A673 (cell line): Measurements from ENCODE around the gene CD200R1L. TPM values are rescaled to one million over a fixed set of nuclear protein-coding genes. Genes with fewer than 3 reads are reported as not detected.

Experiments used
- BruUV-seq: library from RNA; stranded (reverse); fragments of 400-500 nt; replicated peaks from 2 replicates; lab custom pipeline; 2021; lab: Mats Ljungman, UMichigan
- CTCF ChIA-PET: fragments of 300-600 bp; sonication (Branson Sonifier 250); formaldehyde crosslinking; loops from one replicate; lab custom pipeline; 2022; ENCODE audit warnings: antibody characterized with exemption; lab: Charles Lee
- POLR2A ChIA-PET: fragments of 300-600 bp; sonication (Branson Sonifier 250); formaldehyde crosslinking; loops from one replicate; lab custom pipeline; 2022; ENCODE audit warnings: antibody characterized with exemption; ENCODE audit not compliant: low non-redundant PET; lab: Charles Lee
- DNase-seq: peaks from one replicate; pipeline ENCODE4 v3.0.0-alpha.2; 2015; ENCODE audit warnings: low spot score
- H3K27ac ChIP-seq: fragments of 200-600 bp; sonication (generic); 2 replicates; pipeline ENCODE4 v1.5.1; 2016; ENCODE audit warnings: mixed run types, low read depth, mild to moderate bottlenecking, mixed read lengths, antibody characterized with exemption, low read length; ENCODE audit not compliant: poor library complexity, severe bottlenecking
- H3K27me3 ChIP-seq: fragments of 200-600 bp; sonication (generic); replicated peaks from 2 replicates; pipeline ENCODE4 v1.6.1; 2017; ENCODE audit warnings: mixed run types, low read depth, mild to moderate bottlenecking, mixed read lengths, antibody characterized with exemption, low read length; ENCODE audit not compliant: insufficient read depth, poor library complexity
- H3K36me3 ChIP-seq: fragments of 200-600 bp; sonication (generic); 2 replicates; pipeline ENCODE4 v1.6.1; 2016; ENCODE audit warnings: mixed run types, mild to moderate bottlenecking, mixed read lengths, antibody characterized with exemption, low read length; ENCODE audit not compliant: insufficient read depth, poor library complexity, severe bottlenecking
- H3K4me1 ChIP-seq: fragments of 200-600 bp; sonication (generic); 2 replicates; pipeline ENCODE4 v1.6.1; 2017; ENCODE audit warnings: mixed run types, mild to moderate bottlenecking, mixed read lengths, antibody characterized with exemption, low read length; ENCODE audit not compliant: insufficient read depth, poor library complexity, severe bottlenecking
- H3K4me3 ChIP-seq: fragments of 200-600 bp; sonication (generic); 2 replicates; pipeline ENCODE4 v1.5.1; 2016; ENCODE audit warnings: low read depth, mixed run types, mild to moderate bottlenecking, mixed read lengths, low read length; ENCODE audit not compliant: poor library complexity, severe bottlenecking
- H3K9me3 ChIP-seq: fragments of 200-600 bp; sonication (generic); 2 replicates; pipeline ENCODE4 v1.6.1; 2016; ENCODE audit warnings: mixed run types, low read depth, mild to moderate bottlenecking, mixed read lengths, antibody characterized with exemption, low read length; ENCODE audit not compliant: poor library complexity, severe bottlenecking
- EZH2 ChIP-seq: fragments of 200-600 bp; sonication (generic); IDR thresholded peaks from 2 replicates; pipeline ENCODE4 v1.6.1; 2017; ENCODE audit warnings: borderline replicate concordance, low read depth, mild to moderate bottlenecking, mixed read lengths, antibody characterized with exemption, low read length; ENCODE audit not compliant: poor library complexity, severe bottlenecking
- intact Hi-C: fragments of 100-400 bp; cut with micrococcal nuclease; formaldehyde crosslinking; loops from one replicate; pipeline ENCODE4 v1.10.0; 2022; ENCODE audit not compliant: unreplicated experiment
- total RNA-seq: library from RNA; stranded (reverse); gene quantifications from 2 replicates; pipeline ENCODE4 v1.2.3, GENCODE V29; 2021
- TF ChIP-seq, protein P1 (sequence below): fragments of 300-800, 200-600 bp; sonication (generic); conservative IDR thresholded peaks from 2 replicates; pipeline ENCODE4 v1.5.1; 2017; ENCODE audit warnings: low read depth, mild to moderate bottlenecking, antibody characterized with exemption, low read length, moderate library complexity, mixed read lengths

Gene CD200R1L
- total RNA-seq, 1 experiment from 2014 or later = not detected

DNA sequence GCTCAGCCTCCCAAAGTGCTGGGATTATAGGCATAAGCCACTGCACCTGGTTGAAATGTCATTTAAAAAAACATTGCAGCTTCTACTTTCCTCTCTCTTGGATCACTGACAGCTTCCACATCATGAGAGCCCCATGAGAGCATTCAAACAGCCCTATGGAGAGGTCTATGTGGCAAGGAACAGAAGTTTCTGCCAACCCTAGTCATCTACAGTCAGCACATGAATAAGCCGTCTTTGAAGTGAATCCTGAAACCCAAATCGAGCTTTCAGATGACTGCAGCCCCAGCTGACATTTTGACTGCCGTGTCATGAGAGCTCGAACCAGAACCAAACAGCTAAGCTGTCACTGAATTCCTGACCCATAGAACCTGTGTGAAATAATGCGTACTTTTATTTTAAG, 39.8 kb downstream of the CD200R1L start:
- BruUV-seq = no TSS peak
- intact Hi-C loops = no loop called here

DNA sequence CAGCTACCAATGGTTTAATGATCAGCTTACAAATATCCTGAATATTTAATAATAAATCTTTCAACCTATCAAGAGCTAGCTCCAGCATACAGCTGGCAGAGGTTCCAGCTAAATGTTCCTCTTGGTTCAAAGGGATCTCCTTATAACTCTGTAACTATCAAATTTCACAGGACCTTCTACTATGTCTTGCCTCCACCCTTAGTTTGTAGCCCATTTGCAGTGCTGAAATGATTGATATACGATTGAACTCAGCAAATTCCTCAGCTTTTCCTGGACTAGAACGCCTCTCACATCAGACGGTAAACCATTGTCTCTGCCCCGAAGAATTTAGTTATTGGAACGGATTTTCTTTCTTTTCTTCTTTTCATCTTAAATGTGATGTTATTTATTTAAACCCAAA, 41.5 kb downstream of the CD200R1L start:
- H3K9me3 ChIP-seq = no peaks in the 10 kb centered on the region
- CTCF ChIA-PET = no interaction called here
- H3K27ac ChIP-seq = no peak overlapping the region
- peaks cover 7% of the 10 kb centered on the region for H3K27me3 ChIP-seq
- DNase-seq = no peak
- H3K4me3 ChIP-seq = no peak overlapping the region
- TF ChIP-seq, protein P1, sequence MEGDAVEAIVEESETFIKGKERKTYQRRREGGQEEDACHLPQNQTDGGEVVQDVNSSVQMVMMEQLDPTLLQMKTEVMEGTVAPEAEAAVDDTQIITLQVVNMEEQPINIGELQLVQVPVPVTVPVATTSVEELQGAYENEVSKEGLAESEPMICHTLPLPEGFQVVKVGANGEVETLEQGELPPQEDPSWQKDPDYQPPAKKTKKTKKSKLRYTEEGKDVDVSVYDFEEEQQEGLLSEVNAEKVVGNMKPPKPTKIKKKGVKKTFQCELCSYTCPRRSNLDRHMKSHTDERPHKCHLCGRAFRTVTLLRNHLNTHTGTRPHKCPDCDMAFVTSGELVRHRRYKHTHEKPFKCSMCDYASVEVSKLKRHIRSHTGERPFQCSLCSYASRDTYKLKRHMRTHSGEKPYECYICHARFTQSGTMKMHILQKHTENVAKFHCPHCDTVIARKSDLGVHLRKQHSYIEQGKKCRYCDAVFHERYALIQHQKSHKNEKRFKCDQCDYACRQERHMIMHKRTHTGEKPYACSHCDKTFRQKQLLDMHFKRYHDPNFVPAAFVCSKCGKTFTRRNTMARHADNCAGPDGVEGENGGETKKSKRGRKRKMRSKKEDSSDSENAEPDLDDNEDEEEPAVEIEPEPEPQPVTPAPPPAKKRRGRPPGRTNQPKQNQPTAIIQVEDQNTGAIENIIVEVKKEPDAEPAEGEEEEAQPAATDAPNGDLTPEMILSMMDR = no peak
- TF ChIP-seq EZH2 = no peak
- no TSS peak for BruUV-seq
- intact Hi-C loops = no loop called here
- H3K36me3 ChIP-seq = no peaks in the 10 kb centered on the region
- POLR2A ChIA-PET = no interaction called here
- no peaks in the 10 kb centered on the region for H3K4me1 ChIP-seq

More for the DNA sequence above, 39.8 kb downstream of the CD200R1L start:
- Histone ChIP-seq H3K27ac (no peak overlapping the region), H3K4me1 (no peaks in the 10 kb centered on the region), H3K36me3 (no peaks in the 10 kb centered on the region), H3K27me3 (peaks cover 7% of the 10 kb centered on the region), H3K4me3 (no peak overlapping the region), H3K9me3 (no peaks in the 10 kb centered on the region)
- DNase-seq = no peak
- ChIA-PET POLR2A (no interaction called here), CTCF (interaction anchor here (2.2 kb wide), 1 partner anchor 72 kb away, joined by 5 read pairs; no protein-coding TSS in a partner anchor)
- no peak for TF ChIP-seq EZH2
- TF ChIP-seq, protein P1 = no peak

DNA sequence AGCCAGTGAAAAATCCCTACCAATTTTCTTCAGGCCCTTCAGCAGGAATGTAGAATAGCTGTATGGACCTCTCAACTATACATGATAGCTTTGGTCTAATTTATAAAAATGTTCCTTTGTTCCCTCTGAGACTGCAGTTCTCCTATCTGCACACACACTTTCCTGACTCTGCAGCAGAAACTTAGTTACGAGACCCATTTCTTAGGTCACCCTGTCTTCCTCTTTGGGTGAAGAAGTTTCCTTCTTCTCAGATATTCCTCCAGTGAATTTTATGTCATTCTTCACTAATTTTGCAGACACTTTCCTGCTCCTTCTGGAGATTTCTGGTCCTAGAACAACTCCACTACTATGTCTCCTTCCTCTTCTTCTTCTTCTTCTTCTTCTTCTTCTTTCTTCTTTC, 42.6 kb downstream of the CD200R1L start:
- intact Hi-C loops = no loop called here
- CTCF ChIA-PET = no interaction called here
- POLR2A ChIA-PET = no interaction called here
- TF ChIP-seq, protein P1 = no peak
- no peak for TF ChIP-seq EZH2
- H3K36me3 ChIP-seq = no peaks in the 10 kb centered on the region
- no peak overlapping the region for H3K27ac ChIP-seq
- DNase-seq = no peak
- no peaks in the 10 kb centered on the region for H3K4me1 ChIP-seq
- H3K27me3 ChIP-seq = peaks cover 7% of the 10 kb centered on the region
- BruUV-seq = no TSS peak
- H3K4me3 ChIP-seq = no peak overlapping the region
- no peaks in the 10 kb centered on the region for H3K9me3 ChIP-seq
